SK-N-SH (cell line): ENCODE data around the gene HYAL3. TPM values are rescaled to one million over a fixed set of nuclear protein-coding genes. Genes with fewer than 3 reads are reported as not detected.

Experiments
- CTCF ChIA-PET: fragments of 300-600, 350-600 bp; formaldehyde crosslinking; extraction: SDS; loops from one replicate; lab custom pipeline; 2021; lab: Yijun Ruan, JAX
- POLR2A ChIA-PET: fragments of 350-600 bp; sonication (Branson Sonifier 250); formaldehyde crosslinking; extraction: SDS; loops from one replicate; lab custom pipeline; 2020; ENCODE audit warnings: antibody characterized with exemption, inconsistent platforms; lab: Yijun Ruan, JAX
- DNase-seq: peaks from one replicate; pipeline ENCODE4 v3.0.0; 2012
- H2AFZ ChIP-seq: fragments of 200-600 bp; sonication (generic); 2 replicates; pipeline ENCODE4 v1.8.1; 2016; ENCODE audit warnings: antibody characterized with exemption, mild to moderate bottlenecking, low read depth
- H3F3A ChIP-seq: fragments of 200-600 bp; sonication (generic); replicated peaks from 2 replicates; pipeline ENCODE3; 2016; ENCODE audit warnings: antibody characterized with exemption, mild to moderate bottlenecking; ENCODE audit not compliant: insufficient read depth
- H3K27ac ChIP-seq, 2 experiments: fragments of 200-500 bp in 1 of 2; fragments of 200-600 bp in 1 of 2; sonication (Bioruptor generic) in 1 of 2; sonication (generic), shearing (Covaris generic) in 1 of 2; 2 replicates each; pipeline versions ENCODE4 v1.5.1 to v1.6.1; 2014 to 2016; ENCODE audit warnings: low read depth in 2 of 2, inconsistent platforms in 1 of 2, low read length in 1 of 2, mild to moderate bottlenecking in 1 of 2, mixed read lengths in 1 of 2
- H3K27me3 ChIP-seq: fragments of 200-600 bp; sonication (generic), shearing (Covaris generic); 2 replicates; pipeline ENCODE4 v1.6.1; 2016; ENCODE audit warnings: mixed run types; ENCODE audit not compliant: insufficient read depth
- H3K36me3 ChIP-seq, 2 experiments: fragments of 200-500 bp in 1 of 2; fragments of 200-600 bp in 1 of 2; sonication (Bioruptor generic) in 1 of 2; sonication (generic) in 1 of 2; replicated peaks in 1 of 2; 2 replicates each; pipeline versions ENCODE3 to v1.5.1; 2014 to 2016; ENCODE audit warnings: low read length in 1 of 2, mild to moderate bottlenecking in 1 of 2; ENCODE audit not compliant: insufficient read depth in 2 of 2, control insufficient read depth in 1 of 2
- H3K4me1 ChIP-seq, 2 experiments: fragments of 200-500 bp in 1 of 2; fragments of 200-600 bp in 1 of 2; sonication (Bioruptor generic) in 1 of 2; sonication (generic), shearing (Covaris generic) in 1 of 2; 2 replicates each; pipeline versions ENCODE4 v1.5.1 to v1.6.1; 2014 to 2016; ENCODE audit warnings: low read depth in 1 of 2, low read length in 1 of 2, mixed run types in 1 of 2; ENCODE audit not compliant: insufficient read depth in 2 of 2, control insufficient read depth in 1 of 2
- H3K4me2 ChIP-seq: fragments of 200-600 bp; sonication (generic), shearing (Covaris generic); 2 replicates; pipeline ENCODE4 v1.6.1; 2017; ENCODE audit warnings: mixed run types
- H3K4me3 ChIP-seq, 2 experiments: fragments of 200-500 bp in 1 of 2; fragments of 200-600 bp in 1 of 2; sonication (Bioruptor generic) in 1 of 2; sonication (generic), shearing (Covaris generic) in 1 of 2; 2 replicates each; pipeline versions ENCODE4 v1.5.1 to v1.8.1; 2014 to 2016; ENCODE audit warnings: low read depth in 2 of 2, inconsistent platforms in 1 of 2, low read length in 1 of 2, mild to moderate bottlenecking in 1 of 2, mixed read lengths in 1 of 2, moderate library complexity in 1 of 2
- H3K79me2 ChIP-seq: fragments of 200-600 bp; sonication (generic); 2 replicates; pipeline ENCODE4 v1.8.1; 2017; ENCODE audit warnings: mild to moderate bottlenecking; ENCODE audit not compliant: insufficient read depth
- H3K9ac ChIP-seq: fragments of 200-600 bp; sonication (generic); 2 replicates; pipeline ENCODE4 v1.6.1; 2017; ENCODE audit warnings: mixed run types
- H3K9me2 ChIP-seq: fragments of 200-600 bp; sonication (generic); 2 replicates; pipeline ENCODE4 v1.6.1; 2017; ENCODE audit warnings: mixed run types
- H3K9me3 ChIP-seq: fragments of 200-600 bp; sonication (generic); 2 replicates; pipeline ENCODE4 v1.6.1; 2017; ENCODE audit warnings: mixed run types, mild to moderate bottlenecking, moderate library complexity
- H4K20me1 ChIP-seq: fragments of 200-600 bp; sonication (generic); 2 replicates; pipeline ENCODE4 v1.6.1; 2017; ENCODE audit warnings: mild to moderate bottlenecking, mixed run types; ENCODE audit not compliant: insufficient read depth
- CHD2 ChIP-seq: fragments of 150-350 bp; IDR thresholded peaks from 2 replicates; pipeline ENCODE4 v1.6.1; 2018; ENCODE audit warnings: low read length; ENCODE audit not compliant: partially characterized antibody
- CTCF ChIP-seq: fragments of 200-600 bp; sonication (generic); IDR thresholded peaks from 2 replicates; pipeline ENCODE4 v1.6.1; 2017; ENCODE audit warnings: antibody characterized with exemption, mild to moderate bottlenecking, moderate library complexity
- EZH2phosphoT487 ChIP-seq: fragments of 200-600 bp; sonication (generic); IDR thresholded peaks from 2 replicates; pipeline ENCODE4 v1.6.1; 2017; ENCODE audit warnings: low read depth, mixed run types, mild to moderate bottlenecking, antibody characterized with exemption, moderate library complexity, borderline replicate concordance
- FOSL2 ChIP-seq: IDR thresholded peaks from 2 replicates; pipeline ENCODE4 v1.4.0; 2012; ENCODE audit warnings: low read depth, mild to moderate bottlenecking, moderate library complexity, borderline replicate concordance
- FOXJ3 ChIP-seq: sonication (generic); formaldehyde crosslinking; IDR thresholded peaks from 2 replicates; pipeline ENCODE4 v1.5.1; 2020; ENCODE audit warnings: mild to moderate bottlenecking, missing genetic modification reagents
- FOXM1 ChIP-seq: IDR thresholded peaks from 2 replicates; pipeline ENCODE4 v1.4.0; 2012; ENCODE audit warnings: low read depth, mild to moderate bottlenecking
- GATA2 ChIP-seq: sonication (generic); formaldehyde crosslinking; IDR thresholded peaks from 2 replicates; pipeline ENCODE4 v1.5.0; 2020; ENCODE audit warnings: mild to moderate bottlenecking, missing genetic modification reagents
- MAX ChIP-seq: IDR thresholded peaks from 2 replicates; pipeline ENCODE4 v1.4.0; 2012; ENCODE audit warnings: low read depth
- MEF2A ChIP-seq: IDR thresholded peaks from 2 replicates; pipeline ENCODE4 v1.4.0; 2012; ENCODE audit warnings: low read depth, borderline replicate concordance
- NRF1 ChIP-seq: IDR thresholded peaks from 2 replicates; pipeline ENCODE4 v1.6.1; 2012; ENCODE audit warnings: low read depth, mild to moderate bottlenecking, low read length
- REST ChIP-seq: IDR thresholded peaks from 2 replicates; pipeline ENCODE4 v1.6.1; 2012; ENCODE audit warnings: mild to moderate bottlenecking, low read depth, low read length, moderate library complexity
- USF2 ChIP-seq: fragments of 150-350 bp; IDR thresholded peaks from 2 replicates; pipeline ENCODE4 v1.6.1; 2017; ENCODE audit warnings: antibody characterized with exemption, low read length, low read depth, borderline replicate concordance
- WGBS: methylation state at CpG from one replicate; pipeline ENCODE4 v1.1.6; 2017; ENCODE audit warnings: low lambda C conversion rate; 5-methylcytosine and 5-hydroxymethylcytosine counted together
- polyA plus RNA-seq, 3 experiments: library from polyadenylated mRNA; depleted of rRNA; stranded (reverse); fragments of >200 nt; gene quantifications; 2 replicates each; pipeline ENCODE4 v1.2.3, GENCODE V29; 2012

The HYAL3 gene
- polyA plus RNA-seq, 1 of the 3 experiments (the other 2 are of a cell fraction) = 7.8 TPM

- no peaks in the 10 kb centered on the region for H3K36me3 ChIP-seq
- H2AFZ ChIP-seq = no peak overlapping the region
- H3K79me2 ChIP-seq = no peaks in the 10 kb centered on the region
- H3K9me3 ChIP-seq = no peaks in the 10 kb centered on the region
- H3K9me2 ChIP-seq = no peaks in the 10 kb centered on the region
- H3K9ac ChIP-seq = no peak overlapping the region
- POLR2A ChIA-PET = no interaction called here
- no peak overlapping the region for H3K4me3 ChIP-seq
- no peaks in the 10 kb centered on the region for H4K20me1 ChIP-seq
- DNase-seq = no peak
- 0 out of 2 replicates have a peak, but pooled peaks cover 16% of the 10 kb centered on the region for H3K27me3 ChIP-seq
- H3K4me1 ChIP-seq = peaks cover 0 to 11% of the 10 kb centered on the region in 2 experiments; a peak in 1 of 4 replicates
- CTCF ChIA-PET = interaction anchor here (1.0 to 12.2 kb wide), 13 partner anchors 8 to 162 kb away, joined by 3 to 206 read pairs (median 11); partner anchors contain the start of genes GNAT1, HYAL3 and NAA80
- peaks cover 14% of the 10 kb centered on the region for H3F3A ChIP-seq
- no peak overlapping the region for H3K4me2 ChIP-seq
- 62% methylated on average over 45 of the region's 79 CpGs for WGBS
- H3K27ac ChIP-seq = no peak overlapping the region
- no peak for TF ChIP-seq EZH2phosphoT487
- TF ChIP-seq MEF2A = no peak
- TF ChIP-seq MAX = no peak
- no peak for TF ChIP-seq CTCF
- TF ChIP-seq NRF1 = no peak
- no peak for TF ChIP-seq GATA2 (CRISPR knock-in tag)
These were observed 23.0 kb downstream of the HYAL3 start for GRCh38 chr3:50275996-50276761.

GRCh38 chr3:50275141-50275995 is 23.8 kb downstream of the HYAL3 start:
- Histone ChIP-seq H4K20me1 (no peaks in the 10 kb centered on the region), H2AFZ (no peak overlapping the region), H3K9me2 (no peaks in the 10 kb centered on the region), H3K27me3 (0 out of 2 replicates have a peak, but pooled peaks cover 16% of the 10 kb centered on the region), H3K79me2 (no peaks in the 10 kb centered on the region), H3K4me3 (peak overlapping the region in 1 of 2 experiments; percentile 1; a peak in 1 of 4 replicates), H3F3A (peaks cover 14% of the 10 kb centered on the region), H3K4me1 (peaks cover under 1 to 12% of the 10 kb centered on the region in 2 experiments; a peak in 2 of 4 replicates), H3K27ac (no peak overlapping the region), H3K9me3 (no peaks in the 10 kb centered on the region), H3K4me2 (no peak overlapping the region), H3K36me3 (no peaks in the 10 kb centered on the region), H3K9ac (no peak overlapping the region)
- POLR2A ChIA-PET = no interaction called here
- CTCF ChIA-PET = interaction anchor here (0.6 to 12.2 kb wide), 36 partner anchors 9 to 275 kb away, joined by 3 to 206 read pairs (median 5); partner anchors contain the start of gene GNAT1
- DNase-seq = peak; percentile 71
- WGBS = 24% methylated on average over 39 of the region's 65 CpGs
- no peak for TF ChIP-seq GATA2 (CRISPR knock-in tag)
- no peak for TF ChIP-seq FOSL2
- no peak for TF ChIP-seq USF2
- no peak for TF ChIP-seq FOXM1
- no peak for TF ChIP-seq MAX
- TF ChIP-seq CHD2 = no peak
- no peak for TF ChIP-seq REST
- no peak for TF ChIP-seq FOXJ3
- TF ChIP-seq MEF2A = no peak
- no peak for TF ChIP-seq CTCF
